PC-9 (cell line): Measurements from ENCODE around the gene STAU1. TPM values are rescaled to one million over a fixed set of nuclear protein-coding genes. Genes with fewer than 3 reads are reported as not detected.
"Not testable (repeated sequence)": the region's sequence is repeated elsewhere in the genome, so short reads cannot be mapped to it uniquely, and the experiment has no call there.

Experiments used
- BruUV-seq: library from RNA; stranded (reverse); fragments of 400-500 nt; replicated peaks from 2 replicates; lab custom pipeline; 2021; lab: Mats Ljungman, UMichigan
- CTCF ChIA-PET: fragments of 300-600 bp; sonication (Branson Sonifier 250); formaldehyde crosslinking; loops from one replicate; lab custom pipeline; 2022; ENCODE audit warnings: antibody characterized with exemption; lab: Charles Lee
- POLR2A ChIA-PET: fragments of 300-600 bp; sonication (Branson Sonifier 250); formaldehyde crosslinking; loops from one replicate; lab custom pipeline; 2022; ENCODE audit warnings: antibody characterized with exemption; ENCODE audit not compliant: unreplicated experiment; lab: Charles Lee
- DNase-seq, 2 experiments: peaks; one replicate each; pipeline versions ENCODE4 v3.0.0 to v3.0.0-alpha.2; 2015 to 2022; ENCODE audit warnings: mixed read lengths in 1 of 2
- H2AFZ ChIP-seq: fragments of 200-600 bp; sonication (generic); 2 replicates; pipeline ENCODE4 v1.8.1; 2017; ENCODE audit warnings: antibody characterized with exemption
- H3F3A ChIP-seq: fragments of 200-600 bp; sonication (generic); 2 replicates; pipeline ENCODE4 v1.8.1; 2017; ENCODE audit warnings: antibody characterized with exemption, mild to moderate bottlenecking, low read depth; ENCODE audit not compliant: insufficient read depth
- H3K27ac ChIP-seq: fragments of 200-600 bp; sonication (generic); 2 replicates; pipeline ENCODE4 v1.6.1; 2016; ENCODE audit warnings: mixed run types
- H3K27me3 ChIP-seq: fragments of 200-600 bp; sonication (generic); 2 replicates; pipeline ENCODE4 v1.6.1; 2016; ENCODE audit warnings: low read depth, mixed run types; ENCODE audit not compliant: insufficient read depth
- H3K36me3 ChIP-seq: fragments of 200-600 bp; sonication (generic); 2 replicates; pipeline ENCODE4 v1.6.1; 2016; ENCODE audit warnings: low read depth, mixed run types
- H3K4me1 ChIP-seq: fragments of 200-600 bp; sonication (generic); replicated peaks from 2 replicates; pipeline ENCODE4 v1.6.1; 2016; ENCODE audit warnings: mixed run types; ENCODE audit not compliant: insufficient read depth
- H3K4me2 ChIP-seq: fragments of 200-600 bp; sonication (generic); 2 replicates; pipeline ENCODE4 v1.6.1; 2017; ENCODE audit warnings: mixed run types
- H3K4me3 ChIP-seq: fragments of 200-600 bp; sonication (generic); 2 replicates; pipeline ENCODE4 v1.6.1; 2016; ENCODE audit warnings: mixed run types
- H3K79me2 ChIP-seq: fragments of 200-600 bp; sonication (generic); 2 replicates; pipeline ENCODE4 v1.6.1; 2017; ENCODE audit warnings: low read depth, mixed run types
- H3K9me2 ChIP-seq: fragments of 200-600 bp; sonication (generic); 2 replicates; pipeline ENCODE4 v1.8.1; 2017; ENCODE audit warnings: mild to moderate bottlenecking; ENCODE audit not compliant: insufficient read depth
- H3K9me3 ChIP-seq: fragments of 200-600 bp; sonication (generic); 2 replicates; pipeline ENCODE4 v1.8.1; 2016; ENCODE audit warnings: low read depth; ENCODE audit not compliant: insufficient read depth
- H4K20me1 ChIP-seq: fragments of 200-600 bp; sonication (generic); 2 replicates; pipeline ENCODE4 v1.8.1; 2017; ENCODE audit not compliant: insufficient read depth
- EZH2 ChIP-seq: fragments of 200-600 bp; sonication (generic); IDR thresholded peaks from 2 replicates; pipeline ENCODE4 v1.8.0; 2017; ENCODE audit warnings: antibody characterized with exemption, low read depth
- intact Hi-C: fragments of 100-400 bp; cut with micrococcal nuclease; formaldehyde crosslinking; loops from one replicate; pipeline ENCODE4 v1.10.0; 2022; ENCODE audit not compliant: unreplicated experiment
- total RNA-seq: library from RNA; stranded (reverse); gene quantifications from 2 replicates; pipeline ENCODE4 v1.2.3, GENCODE V29; 2021
- TF ChIP-seq, protein P1 (sequence below): fragments of 200-600 bp; sonication (generic); conservative IDR thresholded peaks from 2 replicates; pipeline ENCODE4 v1.6.1; 2017; ENCODE audit warnings: mixed run types, antibody characterized with exemption, mild to moderate bottlenecking, moderate library complexity

STAU1 gene
- total RNA-seq, 1 experiment from 2014 or later = 153 TPM

DNA sequence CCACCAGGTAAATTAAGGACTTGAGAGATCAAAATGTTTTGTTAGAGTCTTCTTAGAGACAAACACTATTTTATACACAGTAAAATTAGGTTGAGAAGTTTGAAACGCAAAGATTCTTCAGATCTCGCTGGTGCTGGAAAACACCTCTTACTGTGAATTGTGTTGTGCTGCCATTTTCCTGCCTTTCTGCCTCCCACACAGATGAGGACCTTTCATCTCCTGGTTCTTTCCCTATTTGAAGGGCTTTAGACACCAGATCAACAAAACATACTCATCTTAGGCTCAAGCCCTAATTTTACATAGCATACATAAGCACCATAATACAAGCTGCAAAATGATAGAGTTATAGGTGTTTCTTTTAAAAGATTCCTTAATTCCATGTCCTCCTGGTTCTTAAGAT, 18.6 kb downstream of the STAU1 start:
- Histone ChIP-seq H4K20me1 (peaks cover 60% of the 10 kb centered on the region), H3K9me2 (no peaks in the 10 kb centered on the region), H3K79me2 (peaks cover 92% of the 10 kb centered on the region), H3K4me3 (no peak overlapping the region), H3K9me3 (no peaks in the 10 kb centered on the region), H3K27me3 (no peaks in the 10 kb centered on the region), H3K36me3 (peaks cover 28% of the 10 kb centered on the region), H3F3A (peaks cover 10% of the 10 kb centered on the region; the same call in 1 of the 2 replicates), H3K4me1 (no peaks in the 10 kb centered on the region), H2AFZ (no peak overlapping the region), H3K27ac (no peak overlapping the region), H3K4me2 (no peak overlapping the region)
- no TSS peak for BruUV-seq
- DNase-seq = no peak
- POLR2A ChIA-PET = no interaction called here
- CTCF ChIA-PET = no interaction called here
- TF ChIP-seq, protein P1, sequence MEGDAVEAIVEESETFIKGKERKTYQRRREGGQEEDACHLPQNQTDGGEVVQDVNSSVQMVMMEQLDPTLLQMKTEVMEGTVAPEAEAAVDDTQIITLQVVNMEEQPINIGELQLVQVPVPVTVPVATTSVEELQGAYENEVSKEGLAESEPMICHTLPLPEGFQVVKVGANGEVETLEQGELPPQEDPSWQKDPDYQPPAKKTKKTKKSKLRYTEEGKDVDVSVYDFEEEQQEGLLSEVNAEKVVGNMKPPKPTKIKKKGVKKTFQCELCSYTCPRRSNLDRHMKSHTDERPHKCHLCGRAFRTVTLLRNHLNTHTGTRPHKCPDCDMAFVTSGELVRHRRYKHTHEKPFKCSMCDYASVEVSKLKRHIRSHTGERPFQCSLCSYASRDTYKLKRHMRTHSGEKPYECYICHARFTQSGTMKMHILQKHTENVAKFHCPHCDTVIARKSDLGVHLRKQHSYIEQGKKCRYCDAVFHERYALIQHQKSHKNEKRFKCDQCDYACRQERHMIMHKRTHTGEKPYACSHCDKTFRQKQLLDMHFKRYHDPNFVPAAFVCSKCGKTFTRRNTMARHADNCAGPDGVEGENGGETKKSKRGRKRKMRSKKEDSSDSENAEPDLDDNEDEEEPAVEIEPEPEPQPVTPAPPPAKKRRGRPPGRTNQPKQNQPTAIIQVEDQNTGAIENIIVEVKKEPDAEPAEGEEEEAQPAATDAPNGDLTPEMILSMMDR = no peak
- TF ChIP-seq EZH2 = no peak
- intact Hi-C loops = no loop called here

DNA sequence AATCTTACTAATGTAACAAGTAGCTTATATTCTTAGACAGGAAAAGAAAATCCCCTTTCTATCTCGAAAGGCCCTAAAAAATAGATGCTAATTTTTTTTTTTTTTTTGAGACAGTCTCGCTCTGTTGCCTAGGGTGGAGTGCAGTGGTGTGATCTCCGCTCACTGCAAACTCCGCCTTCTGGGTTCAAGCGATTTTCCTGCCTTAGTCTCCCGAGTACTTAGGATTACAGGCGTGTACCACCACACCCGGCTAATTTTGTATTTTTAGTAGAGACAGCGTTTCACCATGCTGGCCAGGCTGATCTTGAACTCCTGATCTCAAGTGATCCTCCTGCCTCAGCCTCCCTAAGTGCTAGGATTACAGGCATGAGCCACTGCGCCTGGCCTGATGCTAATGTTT, 19.3 kb downstream of the STAU1 start:
- intact Hi-C loops, CTCF ChIA-PET, H3K9me3 ChIP-seq, BruUV-seq, H3K27me3 ChIP-seq, H2AFZ ChIP-seq, H3K4me2 ChIP-seq, H3K4me3 ChIP-seq, H3K4me1 ChIP-seq, H3K27ac ChIP-seq, H3F3A ChIP-seq, H3K9me2 ChIP-seq, DNase-seq: not testable (repeated sequence)
- POLR2A ChIA-PET = interaction anchor here (0.6 kb wide), 1 partner anchor 160 kb away, joined by 3 read pairs; no protein-coding TSS in a partner anchor
- Histone ChIP-seq H4K20me1 (peaks cover 62% of the 10 kb centered on the region), H3K79me2 (peaks cover 92% of the 10 kb centered on the region), H3K36me3 (peaks cover 26% of the 10 kb centered on the region)

DNA sequence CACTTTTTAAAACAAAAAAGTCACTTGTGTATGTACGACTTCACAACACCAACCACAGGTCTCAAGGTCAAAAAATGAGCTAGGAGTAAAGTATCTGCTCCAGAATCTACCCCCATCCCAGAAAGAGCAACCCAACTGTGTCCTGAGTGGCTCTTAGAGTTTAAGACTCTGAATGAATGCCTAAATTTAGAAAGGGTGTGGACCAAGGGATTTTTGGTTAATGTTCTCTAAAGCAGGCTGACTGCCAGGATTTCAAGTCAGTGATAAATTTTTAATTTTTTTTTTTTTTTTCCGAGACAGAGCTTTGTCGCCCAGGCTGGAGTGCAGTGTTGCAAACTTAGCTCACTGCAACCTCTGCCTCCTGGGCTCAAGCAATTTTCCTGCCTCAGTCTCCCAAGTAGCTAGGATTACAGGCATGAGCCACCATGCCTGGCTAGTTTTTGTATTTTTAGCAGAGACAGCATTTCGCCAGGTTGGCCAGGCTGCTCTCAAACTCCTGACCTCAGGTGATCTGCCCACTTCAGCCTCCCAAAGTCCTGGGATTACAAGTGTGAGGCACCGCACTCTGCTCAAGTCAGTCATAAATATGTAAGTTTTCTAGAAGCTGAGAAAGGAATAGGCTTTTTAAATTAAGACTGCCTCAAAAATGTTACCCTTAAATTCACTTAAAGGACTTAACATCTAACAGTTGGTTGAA, 20.2 kb downstream of the STAU1 start:
- Histone ChIP-seq H3K4me1 (no peaks in the 10 kb centered on the region), H3K79me2 (peaks cover 89% of the 10 kb centered on the region), H3K36me3 (peaks cover 18% of the 10 kb centered on the region), H3K27me3 (no peaks in the 10 kb centered on the region), H3K4me2 (no peak overlapping the region), H3K9me3 (no peaks in the 10 kb centered on the region), H3K9me2 (no peaks in the 10 kb centered on the region), H3K4me3 (no peak overlapping the region), H4K20me1 (peaks cover 61% of the 10 kb centered on the region), H3F3A (peaks cover 10% of the 10 kb centered on the region; the same call in 1 of the 2 replicates), H2AFZ (no peak overlapping the region), H3K27ac (no peak overlapping the region)
- CTCF ChIA-PET = no interaction called here
- intact Hi-C loops = no loop called here
- no TSS peak for BruUV-seq
- POLR2A ChIA-PET = no interaction called here
- no peak for DNase-seq
- TF ChIP-seq, protein P1 = no peak
- no peak for TF ChIP-seq EZH2
